SK-N-SH treated with all-trans-retinoic acid at 6 μM for 48 hours (cell line): Measurements from ENCODE around the gene SCARF2.

Experiments used
- PATZ1 ChIP-seq: fragments of 250-450 bp; sonication (Bioruptor Pico); IDR thresholded peaks from 2 replicates; pipeline ENCODE4 v1.8.0; 2020; ENCODE audit warnings: mild to moderate bottlenecking, moderate library complexity, borderline replicate concordance
- RARB ChIP-seq: fragments of 250-450 bp; sonication (Bioruptor Pico); IDR thresholded peaks from 2 replicates; pipeline ENCODE4 v1.8.0; 2021; ENCODE audit warnings: mild to moderate bottlenecking, moderate library complexity
- TCF4 ChIP-seq: fragments of 250-450 bp; sonication (Bioruptor Pico); IDR thresholded peaks from 2 replicates; pipeline ENCODE4 v1.8.0; 2021; ENCODE audit warnings: mild to moderate bottlenecking, moderate library complexity, borderline replicate concordance
- ZFP3 ChIP-seq: fragments of 250-450 bp; sonication (Bioruptor Pico); IDR thresholded peaks from 2 replicates; pipeline ENCODE4 v1.5.0; 2020; ENCODE audit warnings: mild to moderate bottlenecking, moderate library complexity
- ZFP30 ChIP-seq: fragments of 450-650 bp; formaldehyde crosslinking; IDR thresholded peaks from 2 replicates; pipeline ENCODE4 v1.5.0; 2022; ENCODE audit warnings: mild to moderate bottlenecking, moderate library complexity
- TF ChIP-seq, protein P1 (sequence below): fragments of 250-450 bp; sonication (Bioruptor Pico); IDR thresholded peaks from 2 replicates; pipeline ENCODE4 v1.5.0; 2020; ENCODE audit warnings: mild to moderate bottlenecking, moderate library complexity

GRCh38 chr22:20464096-20464614 is 26.5 kb upstream of the SCARF2 start:
- no peak for TF ChIP-seq ZFP30 (CRISPR knock-in tag)
- TF ChIP-seq, protein P1, sequence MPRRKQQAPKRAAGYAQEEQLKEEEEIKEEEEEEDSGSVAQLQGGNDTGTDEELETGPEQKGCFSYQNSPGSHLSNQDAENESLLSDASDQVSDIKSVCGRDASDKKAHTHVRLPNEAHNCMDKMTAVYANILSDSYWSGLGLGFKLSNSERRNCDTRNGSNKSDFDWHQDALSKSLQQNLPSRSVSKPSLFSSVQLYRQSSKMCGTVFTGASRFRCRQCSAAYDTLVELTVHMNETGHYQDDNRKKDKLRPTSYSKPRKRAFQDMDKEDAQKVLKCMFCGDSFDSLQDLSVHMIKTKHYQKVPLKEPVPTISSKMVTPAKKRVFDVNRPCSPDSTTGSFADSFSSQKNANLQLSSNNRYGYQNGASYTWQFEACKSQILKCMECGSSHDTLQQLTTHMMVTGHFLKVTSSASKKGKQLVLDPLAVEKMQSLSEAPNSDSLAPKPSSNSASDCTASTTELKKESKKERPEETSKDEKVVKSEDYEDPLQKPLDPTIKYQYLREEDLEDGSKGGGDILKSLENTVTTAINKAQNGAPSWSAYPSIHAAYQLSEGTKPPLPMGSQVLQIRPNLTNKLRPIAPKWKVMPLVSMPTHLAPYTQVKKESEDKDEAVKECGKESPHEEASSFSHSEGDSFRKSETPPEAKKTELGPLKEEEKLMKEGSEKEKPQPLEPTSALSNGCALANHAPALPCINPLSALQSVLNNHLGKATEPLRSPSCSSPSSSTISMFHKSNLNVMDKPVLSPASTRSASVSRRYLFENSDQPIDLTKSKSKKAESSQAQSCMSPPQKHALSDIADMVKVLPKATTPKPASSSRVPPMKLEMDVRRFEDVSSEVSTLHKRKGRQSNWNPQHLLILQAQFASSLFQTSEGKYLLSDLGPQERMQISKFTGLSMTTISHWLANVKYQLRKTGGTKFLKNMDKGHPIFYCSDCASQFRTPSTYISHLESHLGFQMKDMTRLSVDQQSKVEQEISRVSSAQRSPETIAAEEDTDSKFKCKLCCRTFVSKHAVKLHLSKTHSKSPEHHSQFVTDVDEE (CRISPR knock-in tag) = no peak
- no peak for TF ChIP-seq ZFP3
- TF ChIP-seq TCF4 = no peak
- TF ChIP-seq RARB (CRISPR knock-in tag) = no peak
- TF ChIP-seq PATZ1 (CRISPR knock-in tag) = no peak
